Measurements from ENCODE around the gene WWC1. TPM values are rescaled to one million over a fixed set of nuclear protein-coding genes. Genes with fewer than 3 reads are reported as not detected.
"Not testable (repeated sequence)": the region's sequence is repeated elsewhere in the genome, so short reads cannot be mapped to it uniquely, and the experiment has no call there.

Gene WWC1
- polyA plus RNA-seq, 3 donors: 2.8 to 14.2 (median 4.8) TPM

DNA sequence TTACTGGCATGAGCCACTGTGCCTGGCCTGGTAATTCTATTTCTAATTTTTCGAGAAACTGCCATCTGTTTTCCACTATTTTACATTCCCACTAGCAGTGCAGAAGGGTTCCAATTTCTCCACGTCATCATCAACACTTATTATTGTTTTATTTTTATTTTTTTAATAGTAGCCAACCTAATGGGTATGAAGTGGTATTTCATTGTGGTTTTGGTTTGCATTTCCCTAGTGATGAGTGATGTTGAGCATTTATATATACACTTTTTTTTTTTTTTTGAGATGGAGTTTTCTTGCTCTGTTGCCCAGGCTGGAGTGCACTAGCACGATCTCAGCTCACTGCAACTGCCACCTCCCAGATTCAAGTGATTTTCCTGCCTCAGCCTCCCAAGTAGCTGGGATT is 28.3 kb downstream of the WWC1 start:
- 86 to 91% (median 91%) methylated on average over 3 of the region's 3 CpGs for WGBS, 3 donors
- no peak overlapping the region for H3K27ac ChIP-seq (ENCODE audit: low read depth, low read length)

DNA sequence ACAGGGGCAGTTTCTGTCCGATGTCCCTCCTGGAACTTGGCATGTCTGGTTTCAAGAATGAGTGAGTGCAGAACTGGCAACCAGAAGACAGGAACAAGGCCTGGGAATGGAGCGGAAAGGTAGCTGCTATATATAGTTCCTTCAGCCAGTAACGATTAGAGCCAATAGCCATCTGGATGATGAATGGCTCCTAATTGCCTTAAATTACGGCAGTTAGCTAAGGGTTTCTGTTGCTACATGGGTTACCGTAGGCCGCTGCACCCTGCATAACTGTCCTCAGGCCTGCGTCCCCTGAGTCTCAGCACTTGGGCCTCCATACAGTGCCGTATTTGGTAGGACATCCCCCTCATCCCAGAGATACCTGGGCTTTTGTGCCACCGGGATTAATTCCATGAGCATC is 29.4 kb downstream of the WWC1 start:
- WGBS, 3 donors: 69 to 86% (median 84%) methylated on average over 9 of the region's 9 CpGs

DNA sequence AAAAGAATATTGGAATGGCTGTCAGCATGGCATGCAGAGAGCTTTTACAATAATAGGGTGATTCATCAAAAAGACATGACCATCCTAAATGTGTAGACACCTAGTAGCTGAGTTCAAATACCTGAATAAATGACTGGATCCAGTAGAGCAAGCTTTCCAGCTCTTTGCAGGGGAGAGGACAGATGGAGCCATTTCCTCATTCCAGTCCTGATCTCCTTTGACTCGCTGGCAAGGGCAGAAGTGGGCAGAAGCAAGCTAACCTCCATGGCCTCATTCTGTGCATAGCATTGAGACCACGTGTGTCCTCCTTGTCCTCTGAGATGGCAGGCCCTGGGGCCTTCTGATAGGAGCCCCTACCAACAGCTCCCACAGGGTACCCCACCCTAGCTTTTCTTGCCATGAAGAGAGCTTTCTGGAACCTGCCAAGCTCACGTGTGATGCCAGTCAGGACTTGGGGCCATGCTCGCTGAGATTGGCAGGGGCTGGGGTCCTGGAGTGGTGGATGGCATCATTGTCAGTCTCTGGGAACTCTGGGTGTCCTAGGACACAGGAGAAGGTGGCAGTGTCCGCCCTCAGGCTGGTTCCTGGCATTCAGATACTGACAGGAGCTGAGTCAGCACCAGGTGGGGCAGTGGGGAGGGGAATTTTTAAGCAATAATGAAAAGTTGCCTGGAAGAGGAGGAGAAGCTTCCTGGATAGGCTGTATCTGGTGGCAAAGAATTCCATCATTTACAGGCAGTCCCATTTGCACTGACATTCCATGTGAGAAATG is 33.6 kb downstream of the WWC1 start:
- no peak overlapping the region for H3K27ac ChIP-seq (ENCODE audit: low read depth, low read length)
- WGBS, 3 donors: 67 to 77% (median 73%) methylated on average over 5 of the region's 5 CpGs

More for the DNA sequence above, 29.4 kb downstream of the WWC1 start:
- no peak overlapping the region for H3K27ac ChIP-seq (ENCODE audit: low read depth, low read length)

DNA sequence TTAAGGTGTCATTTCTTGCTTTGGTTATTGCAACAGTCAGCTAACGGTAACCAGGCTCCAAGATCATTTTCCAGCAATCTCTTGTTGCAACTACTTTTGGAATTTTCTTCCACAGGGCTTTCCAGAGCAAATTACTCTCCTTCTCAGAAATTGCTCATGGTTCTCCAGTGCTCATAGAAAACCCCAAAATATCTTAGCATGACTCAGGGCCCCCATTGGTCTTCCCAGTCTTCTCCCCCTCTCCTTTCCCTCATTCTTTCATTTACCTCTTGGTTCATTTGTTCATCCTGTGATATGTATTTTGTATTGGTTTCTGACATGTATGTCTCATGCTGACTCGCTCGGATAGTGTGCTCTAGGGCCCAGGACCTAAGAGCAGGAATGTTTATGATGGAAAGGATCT is 35.6 kb downstream of the WWC1 start:
- WGBS, 3 donors: 82 to 94% (median 87%) methylated on average over 3 of the region's 3 CpGs

DNA sequence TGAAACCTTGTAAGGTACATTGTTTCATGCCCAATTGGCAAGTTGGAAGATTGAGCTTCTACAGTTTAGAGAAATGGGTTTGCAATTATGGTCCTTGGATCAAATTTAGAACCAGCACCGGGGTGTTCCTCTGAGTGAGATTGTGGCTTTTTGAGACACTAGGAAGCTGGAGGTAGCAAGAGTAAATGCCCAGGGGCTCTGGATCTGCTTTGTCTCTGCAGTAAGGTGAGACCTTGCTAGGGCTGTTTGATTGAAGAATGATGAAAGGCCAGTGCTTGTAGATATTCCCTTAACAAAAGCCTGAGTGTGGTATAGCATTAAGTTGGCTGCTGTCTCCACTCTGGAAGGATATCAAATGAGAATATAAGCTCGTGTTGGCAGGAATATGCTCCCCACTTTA is 36.0 kb downstream of the WWC1 start:
- 65 to 71% (median 70%) methylated on average over 2 of the region's 2 CpGs for whole genome bisulfite sequencing, 3 donors

More for the DNA sequence above, 35.6 kb downstream of the WWC1 start:
- H3K27ac ChIP-seq (ENCODE audit: low read depth, low read length): no peak overlapping the region

DNA sequence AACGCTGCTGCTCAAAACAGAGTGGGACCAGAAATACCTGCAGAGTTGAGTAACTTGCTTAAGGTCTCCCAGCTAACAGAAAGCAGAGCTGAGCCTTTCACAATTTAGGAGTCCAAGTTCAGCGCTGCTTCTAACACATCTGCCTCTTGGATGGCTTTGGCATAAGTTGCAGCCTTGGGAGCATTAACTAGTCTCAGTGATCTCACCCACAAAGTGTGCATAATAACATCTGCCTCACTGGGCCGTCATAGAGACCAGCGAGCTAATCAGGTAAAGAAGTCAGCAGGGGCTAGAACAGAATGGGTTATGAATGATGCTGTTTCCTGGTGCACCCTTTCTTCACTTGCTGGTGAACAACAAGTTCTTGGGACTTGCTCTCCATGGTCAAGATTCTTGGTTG is 36.5 kb downstream of the WWC1 start:
- H3K27ac ChIP-seq (ENCODE audit: low read depth, low read length): no peak overlapping the region
- 65 to 77% (median 70%) methylated on average over 4 of the region's 4 CpGs for WGBS, 3 donors

More for the DNA sequence above, 36.0 kb downstream of the WWC1 start:
- no peak overlapping the region for H3K27ac ChIP-seq (ENCODE audit: low read depth, low read length)

DNA sequence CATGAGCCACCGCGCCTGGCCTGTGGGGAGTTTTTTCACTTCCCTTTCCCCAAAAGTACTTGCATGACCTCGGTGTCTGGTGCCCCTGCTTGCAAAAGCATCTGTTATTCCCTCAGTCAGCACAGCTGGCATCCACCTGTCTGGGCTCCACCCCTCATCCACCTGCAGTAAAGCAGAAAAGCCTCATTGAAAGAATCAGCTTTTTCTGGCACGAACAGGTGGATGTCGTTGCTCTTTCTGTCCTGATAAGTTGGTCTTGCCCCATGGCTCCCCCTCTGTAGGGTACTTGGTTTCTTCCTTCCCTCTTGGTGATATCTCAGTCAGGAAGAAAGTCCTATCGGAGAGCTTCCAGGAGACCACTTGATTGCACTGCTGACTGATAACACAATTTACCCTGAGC is 37.4 kb downstream of the WWC1 start:
- H3K27ac ChIP-seq (ENCODE audit: low read depth, low read length): no peak overlapping the region

DNA sequence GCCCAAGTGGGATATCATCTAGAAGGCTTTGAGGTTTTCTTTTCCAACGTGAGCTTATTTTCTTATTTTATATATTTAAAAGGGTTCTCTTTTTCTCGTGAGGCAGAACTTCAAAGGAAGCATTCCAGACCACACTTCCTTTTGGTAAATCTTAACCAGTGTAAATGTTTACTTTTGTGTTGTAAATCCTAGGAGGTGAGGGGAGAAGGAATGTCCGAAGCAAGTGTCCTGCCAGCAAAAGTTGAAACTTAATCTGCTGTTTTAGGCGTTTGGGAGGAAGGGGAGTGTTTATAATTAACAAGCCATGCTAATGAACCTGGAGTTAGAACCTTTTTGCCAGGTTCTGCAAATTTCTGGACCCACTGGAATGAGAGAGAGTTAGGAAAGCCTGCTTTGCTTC is 37.9 kb downstream of the WWC1 start:
- no peak overlapping the region for H3K27ac ChIP-seq (ENCODE audit: low read depth, low read length)
- 3 to 13% (median 9%) methylated on average over 4 of the region's 4 CpGs for WGBS, 3 donors

More for the DNA sequence above, 37.4 kb downstream of the WWC1 start:
- 12 to 18% (median 16%) methylated on average over 6 of the region's 6 CpGs for WGBS, 3 donors

DNA sequence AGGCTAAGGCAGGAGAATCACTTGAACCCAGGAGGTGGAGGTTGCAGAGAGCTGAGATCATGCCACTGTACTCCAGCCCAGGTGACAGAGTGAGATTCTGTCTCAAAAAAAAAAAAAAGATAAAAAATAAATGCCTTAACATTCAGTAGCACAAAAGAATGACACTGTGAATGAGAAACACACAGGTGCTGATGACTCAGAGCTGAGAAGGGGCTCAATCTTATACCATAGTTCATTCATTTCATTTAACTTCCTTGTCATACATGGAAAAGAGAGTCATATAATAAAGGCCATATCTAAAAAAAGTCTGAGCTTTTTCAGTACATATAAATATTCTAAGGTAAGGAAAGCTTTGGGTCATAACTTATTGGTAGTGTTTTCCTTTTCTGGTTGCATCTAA is 40.6 kb downstream of the WWC1 start:
- H3K27ac ChIP-seq (ENCODE audit: low read depth, low read length): no peak overlapping the region

DNA sequence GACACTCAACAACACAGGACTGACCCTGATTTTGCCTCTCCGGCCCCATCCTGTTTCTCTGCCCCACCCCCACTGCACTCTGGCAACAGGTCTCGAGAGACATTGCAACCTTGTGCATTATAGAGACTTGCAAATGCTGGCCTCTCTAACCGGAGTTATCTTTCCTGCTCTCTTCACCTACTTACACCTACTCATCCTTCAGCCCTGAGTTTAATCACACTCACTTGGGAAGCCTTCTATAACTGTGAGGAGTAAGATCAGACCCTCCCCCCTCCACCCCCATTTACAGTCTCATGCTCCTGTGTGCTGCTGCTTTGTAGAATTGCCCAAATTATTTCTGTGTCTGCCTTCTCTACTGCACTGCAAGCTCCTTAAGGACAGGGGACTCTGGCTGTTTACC is 42.8 kb downstream of the WWC1 start:
- 54 to 59% (median 58%) methylated on average over 3 of the region's 3 CpGs for WGBS, 3 donors

DNA sequence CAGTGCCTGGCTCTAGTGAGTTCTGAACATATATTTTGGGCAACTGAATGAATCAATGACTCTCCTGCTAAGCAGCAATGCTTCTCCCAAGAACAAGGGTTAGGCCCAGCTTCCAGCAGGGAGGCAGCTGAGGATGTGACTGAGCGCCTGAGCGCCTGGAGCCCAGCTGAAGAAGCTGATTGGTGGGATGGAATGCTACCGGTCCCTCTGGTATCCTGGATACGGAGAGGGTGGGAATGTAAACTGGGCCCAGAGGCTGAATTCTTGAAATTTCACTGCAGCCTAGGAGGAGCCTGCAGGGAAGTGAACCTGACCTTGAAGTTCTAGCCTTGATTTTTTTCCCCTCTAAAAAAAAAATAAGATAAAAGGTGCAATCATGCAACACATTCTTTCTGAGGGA is 43.2 kb downstream of the WWC1 start:
- 42 to 67% (median 63%) methylated on average over 4 of the region's 4 CpGs for WGBS, 3 donors
- H3K27ac ChIP-seq (ENCODE audit: low read depth, low read length): no peak overlapping the region

More for the DNA sequence above, 42.8 kb downstream of the WWC1 start:
- H3K27ac ChIP-seq (ENCODE audit: low read depth, low read length): no peak overlapping the region

DNA sequence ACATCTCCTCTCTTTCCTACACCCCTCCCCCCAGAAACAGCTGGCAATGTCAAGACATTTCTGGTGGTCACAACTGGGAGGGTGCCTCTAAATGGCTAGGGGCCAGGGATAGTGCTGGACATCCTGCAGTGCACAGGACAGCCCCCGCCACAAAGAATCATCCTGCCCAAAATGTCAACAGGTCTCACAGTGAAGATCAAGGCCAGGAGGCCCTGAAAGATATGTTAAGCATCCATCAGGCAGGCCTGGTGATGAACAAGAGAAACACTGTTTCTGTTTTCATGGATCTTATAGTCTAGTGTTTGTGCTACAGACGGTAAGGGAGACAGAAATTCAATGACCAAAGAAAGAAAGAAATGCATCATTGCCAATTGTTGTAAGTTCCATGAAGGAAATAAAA is 45.9 kb downstream of the WWC1 start:
- no peak overlapping the region for H3K27ac ChIP-seq (ENCODE audit: low read depth, low read length)
- WGBS, 3 donors: 85 to 87% (median 86%) methylated on average over 2 of the region's 2 CpGs

DNA sequence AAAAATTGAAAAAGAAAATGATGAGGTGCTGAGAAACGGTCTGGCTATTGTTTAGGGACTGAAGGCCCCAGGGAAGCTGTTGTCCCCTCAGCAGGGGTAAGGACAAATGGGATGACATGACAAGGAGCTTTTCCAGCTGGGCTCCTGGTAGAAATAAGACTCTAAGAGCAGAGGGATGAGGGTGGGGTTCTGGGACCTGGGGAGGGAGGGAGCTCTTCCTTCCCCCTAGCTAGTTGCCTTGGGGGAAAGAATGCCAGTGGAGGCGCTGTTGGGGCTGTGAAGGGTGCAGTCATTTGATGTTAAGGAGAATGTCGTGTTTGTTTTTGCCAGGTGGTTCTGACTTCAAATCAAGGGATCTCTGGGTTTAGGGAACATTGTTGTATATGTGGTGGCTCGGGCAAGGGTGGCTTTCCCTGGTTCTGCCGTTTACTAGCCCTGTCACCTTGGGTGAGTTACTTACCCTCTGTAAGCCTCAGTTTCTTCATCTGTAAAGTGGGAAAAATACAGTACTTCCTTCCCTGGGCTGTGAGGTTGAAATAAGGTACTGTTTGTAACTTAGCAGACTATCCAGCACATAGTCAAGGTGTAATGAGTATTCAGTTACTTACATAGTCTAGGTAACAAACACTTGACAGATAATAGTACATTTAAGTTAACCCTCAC is 47.8 kb downstream of the WWC1 start:
- no peak overlapping the region for H3K27ac ChIP-seq (ENCODE audit: low read depth, low read length)
- WGBS, 3 donors: 52 to 65% (median 52%) methylated on average over 5 of the region's 5 CpGs

DNA sequence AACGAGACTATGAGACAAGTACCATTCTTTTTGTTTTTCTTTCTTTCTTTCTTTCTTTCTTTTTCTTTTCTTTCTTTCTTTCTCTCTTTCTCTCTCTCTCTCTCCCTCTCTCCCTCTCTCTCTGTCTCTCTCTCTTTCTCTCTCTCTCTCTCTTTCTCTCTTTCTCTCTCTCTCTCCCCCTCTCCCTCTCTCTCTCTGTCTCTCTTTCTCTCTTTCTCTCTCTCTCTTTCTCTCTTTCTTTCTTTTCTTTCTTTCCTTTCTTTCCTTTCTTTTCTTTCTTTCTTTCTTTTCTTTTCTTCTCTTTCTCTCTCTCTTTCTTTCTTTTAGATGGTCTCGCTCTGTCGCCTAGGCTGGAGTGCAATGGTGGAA is 48.3 kb downstream of the WWC1 start:
- not testable (repeated sequence) for H3K27ac ChIP-seq (ENCODE audit: low read depth, low read length)
- 89 to 90% (median 89%) methylated on average over 3 of the region's 3 CpGs for WGBS, 3 donors

DNA sequence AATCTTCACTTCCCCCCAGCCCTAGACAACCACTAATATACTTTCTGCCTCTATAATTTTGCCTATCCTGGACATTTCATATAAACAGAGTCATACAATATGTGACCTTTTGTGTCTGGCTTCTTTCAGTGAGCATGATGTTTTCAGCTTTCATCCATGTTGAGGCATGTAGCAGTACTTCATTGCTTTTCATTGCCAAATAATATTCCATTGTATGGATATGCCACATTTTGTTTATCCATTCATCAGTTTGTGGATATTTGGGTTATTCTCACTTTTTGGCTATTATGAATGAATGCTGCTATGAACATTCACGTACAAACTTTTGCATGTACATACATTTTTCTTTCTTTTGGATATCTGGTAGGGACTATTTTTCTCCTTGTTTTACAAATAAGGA is 49.0 kb downstream of the WWC1 start:
- WGBS, 3 donors: 89 to 97% (median 95%) methylated on average over 1 of the region's 1 CpG

DNA sequence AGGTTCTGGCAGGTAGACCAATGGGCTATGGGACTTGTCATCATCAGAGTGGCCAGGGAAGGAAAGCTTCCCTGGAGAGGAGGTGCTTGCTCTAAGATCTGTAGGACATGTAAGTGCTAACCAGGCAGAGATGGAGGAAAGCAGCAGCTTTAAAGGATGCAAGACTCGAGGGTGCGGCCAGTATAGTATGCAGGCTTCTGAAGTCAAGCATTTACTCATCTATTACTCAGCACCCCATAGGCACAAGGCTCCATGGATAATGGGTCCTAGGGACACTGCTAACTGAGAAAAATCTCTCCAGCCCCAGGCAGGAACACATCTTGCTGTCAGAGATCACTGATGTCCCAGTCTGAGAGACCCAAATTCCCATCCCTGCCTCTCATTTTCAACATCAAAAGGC is 49.7 kb downstream of the WWC1 start:
- no peak overlapping the region for H3K27ac ChIP-seq (ENCODE audit: low read depth, low read length)
- 87 to 91% (median 87%) methylated on average over 2 of the region's 2 CpGs for WGBS, 3 donors

More for the DNA sequence above, 49.0 kb downstream of the WWC1 start:
- no peak overlapping the region for H3K27ac ChIP-seq (ENCODE audit: low read depth, low read length)

DNA sequence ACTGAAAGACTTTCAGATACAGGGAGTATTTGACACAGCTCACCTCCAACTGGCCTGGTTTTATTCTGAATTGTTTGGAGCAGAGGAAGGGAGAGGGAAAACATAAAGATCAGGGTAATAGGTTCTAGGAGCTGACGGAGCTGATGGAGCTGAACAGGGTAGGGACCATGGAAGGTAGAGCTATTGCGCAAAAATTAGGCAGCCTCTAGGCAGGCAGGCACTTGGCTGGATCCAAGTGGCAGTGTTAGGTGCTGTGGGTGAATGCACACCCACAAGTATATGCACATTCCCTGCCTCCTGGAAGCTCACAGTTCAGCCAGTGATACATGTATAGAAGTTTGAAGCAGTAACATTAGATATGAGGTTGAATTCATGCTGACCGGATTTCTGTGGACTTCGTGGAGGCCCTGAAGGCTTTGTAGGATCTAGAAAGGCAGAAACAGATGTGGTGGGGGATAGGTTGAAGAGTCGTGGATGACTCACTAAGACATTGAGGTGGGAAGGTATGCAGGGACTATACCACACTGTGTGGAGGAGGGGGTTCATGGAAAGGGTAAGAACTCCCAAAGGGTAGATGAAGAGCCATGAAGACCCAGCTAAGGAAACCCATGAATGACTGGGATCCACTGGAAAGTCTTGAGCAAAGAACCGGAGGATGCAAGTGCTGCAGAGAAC is 50.8 kb downstream of the WWC1 start:
- H3K27ac ChIP-seq (ENCODE audit: low read depth, low read length): no peak overlapping the region
- WGBS, 3 donors: 85 to 93% (median 88%) methylated on average over 6 of the region's 6 CpGs

DNA sequence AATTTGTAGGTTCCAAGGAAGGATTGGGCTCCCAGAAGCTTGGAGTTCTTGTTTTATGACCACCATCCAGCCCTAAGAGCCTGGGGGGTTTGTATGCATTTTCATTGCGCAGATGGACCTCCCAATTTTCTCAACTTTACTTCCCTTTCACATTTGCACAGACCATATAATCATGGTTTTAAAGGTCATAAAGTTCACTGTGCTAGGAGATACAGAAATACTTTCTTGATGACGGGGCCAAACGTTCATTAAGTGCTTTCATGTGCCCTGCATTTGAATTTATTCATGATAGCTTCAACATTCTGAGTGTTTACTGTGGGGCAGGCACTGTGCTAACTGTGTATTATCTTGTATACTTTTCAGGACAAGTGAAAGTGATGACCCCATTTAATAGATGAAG is 51.5 kb downstream of the WWC1 start:
- WGBS, 3 donors: 75 to 88% (median 87%) methylated on average over 3 of the region's 3 CpGs
- no peak overlapping the region for H3K27ac ChIP-seq (ENCODE audit: low read depth, low read length)

DNA sequence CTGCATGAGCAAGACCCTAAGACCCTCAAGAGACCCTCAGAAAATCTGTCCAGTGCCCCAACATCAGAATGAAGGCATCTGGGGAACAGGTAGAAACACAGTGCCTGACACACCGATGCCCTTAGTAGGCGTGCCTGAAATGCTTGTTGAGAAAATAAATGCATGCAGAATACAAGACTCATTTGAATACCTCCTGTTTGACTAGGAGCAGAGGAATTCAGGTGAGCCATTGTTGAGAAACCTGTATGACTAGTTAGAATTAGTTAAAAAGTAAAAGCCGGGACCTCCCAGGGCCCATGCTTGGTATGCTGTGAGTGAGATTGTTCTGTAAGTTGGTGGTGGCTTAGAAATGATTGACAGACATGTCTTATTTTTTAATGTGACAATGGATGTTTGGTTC is 55.0 kb downstream of the WWC1 start:
- 37 to 87% (median 66%) methylated on average over 3 of the region's 3 CpGs for WGBS, 3 donors
- H3K27ac ChIP-seq (ENCODE audit: low read depth, low read length): no peak overlapping the region
